H1 (cell line): Measurements from ENCODE around the gene FAM174A. TPM values are rescaled to one million over a fixed set of nuclear protein-coding genes. Genes with fewer than 3 reads are reported as not detected.

Experiments used
- RNF2 ChIP-seq: fragments of 200-900, 300-1000 bp; sonication (generic); IDR thresholded peaks from 2 replicates; pipeline ENCODE4 v1.7.1; 2016; ENCODE audit warnings: borderline replicate concordance, low read depth, mild to moderate bottlenecking, antibody characterized with exemption, low read length; ENCODE audit not compliant: poor library complexity, severe bottlenecking; ENCODE audit errors: missing control alignments
- polyA plus RNA-seq, 7 experiments: library from polyadenylated mRNA; depleted of rRNA in 3 of 7; stranded (reverse) in 5 of 7; unstranded in 2 of 7; fragments of >200 nt in 5 of 7; fragments of 200-250 nt in 2 of 7; gene quantifications; 1 replicate in 5 of 7; 2 replicates in 1 of 7; 4 replicates in 1 of 7; pipeline versions ENCODE4 v1.2.1 to v1.2.3, GENCODE V29; 2011 to 2013; ENCODE audit warnings: missing spikeins in 2 of 7, mixed read lengths in 2 of 7
- total RNA-seq: library from RNA; stranded (reverse); fragmentation: NEBNext Ultra II Directional; extraction: Animal tissue kit (Norgen Biotek cat#: 25700); gene quantifications from 2 replicates; pipeline ENCODE4 v1.2.1, GENCODE V29; 2021

Gene FAM174A
- total and polyA plus RNA-seq, 2 of the 8 experiments (the other 6 are each of a cell fraction or from before 2014, with no cell fraction given), result 3.9 to 5.3 TPM

DNA sequence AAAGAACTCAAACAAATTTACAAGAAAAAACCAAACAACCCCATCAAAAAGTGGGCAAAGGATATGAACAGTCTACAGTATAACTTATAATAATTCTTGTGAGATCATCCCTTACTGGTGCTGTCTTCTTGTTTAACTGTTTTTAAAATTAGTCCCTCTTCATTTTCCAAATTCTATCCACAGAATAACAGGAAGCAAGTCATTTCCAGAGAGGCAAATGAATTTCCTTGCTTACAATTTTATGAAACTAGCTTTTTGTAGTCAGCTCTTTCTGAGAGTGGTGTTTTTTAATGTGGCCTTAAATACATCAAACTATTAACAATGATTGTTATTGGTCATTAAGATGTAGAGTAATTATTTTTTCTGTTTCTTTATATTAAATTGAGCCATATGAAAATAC lies 40.6 kb downstream of the FAM174A start (continued):
- TF ChIP-seq RNF2, result no peak
